GM18519 (cell line): Measurements from ENCODE around the gene TIMM50.

Source experiments
- ATAC-seq: cut with Tn5 transposase; IDR thresholded peaks from one replicate; pipeline ENCODE4 v1.9.1; 2021; ENCODE audit warnings: mild to moderate bottlenecking, moderate library complexity; ENCODE audit not compliant: unreplicated experiment, low FRiP score

Gene TIMM50

GRCh38 chr19:39498798-39499642 lies 18.4 kb downstream of the TIMM50 start, which contains the start of gene DLL3:
Gene DLL3 (plus strand): TSS chr19:39498947. CDS start chr19:39498975, 28 bp downstream.
- no peak for ATAC-seq

- no peak for ATAC-seq
These were observed 19.3 kb downstream of the TIMM50 start for GRCh38 chr19:39499932-39500331.

GRCh38 chr19:39500543-39500942 lies 19.9 kb downstream of the TIMM50 start:
- no peak for ATAC-seq

GRCh38 chr19:39501340-39501739 lies 20.7 kb downstream of the TIMM50 start:
- no peak for ATAC-seq

- ATAC-seq, result no peak
These were observed 22.2 kb downstream of the TIMM50 start for GRCh38 chr19:39502640-39503417.

GRCh38 chr19:39506598-39506943 lies 25.9 kb downstream of the TIMM50 start:
- no peak for ATAC-seq

GRCh38 chr19:39506944-39507714 lies 26.5 kb downstream of the TIMM50 start:
- no peak for ATAC-seq

GRCh38 chr19:39507715-39508364 lies 27.2 kb downstream of the TIMM50 start:
- ATAC-seq, result no peak

GRCh38 chr19:39508629-39509028 lies 28.0 kb downstream of the TIMM50 start:
- no peak for ATAC-seq

- no peak for ATAC-seq
These were observed 28.6 kb downstream of the TIMM50 start for GRCh38 chr19:39509233-39509632.

- no peak for ATAC-seq
These were observed 32.4 kb downstream of the TIMM50 start for GRCh38 chr19:39512988-39513387.

GRCh38 chr19:39514840-39515550 lies 34.4 kb downstream of the TIMM50 start, which contains the start of gene SELENOV:
Gene SELENOV (plus strand): TSS chr19:39515139. CDS start chr19:39515213, 74 bp downstream.
- no peak for ATAC-seq

- no peak for ATAC-seq
These were observed 35.0 kb downstream of the TIMM50 start for GRCh38 chr19:39515551-39516191.

GRCh38 chr19:39516270-39516669 lies 35.6 kb downstream of the TIMM50 start:
- ATAC-seq, result no peak

- no peak for ATAC-seq
These were observed 36.8 kb downstream of the TIMM50 start for GRCh38 chr19:39517432-39517831.

- no peak for ATAC-seq
These were observed 37.8 kb downstream of the TIMM50 start for GRCh38 chr19:39518458-39518857.

- no peak for ATAC-seq
These were observed 38.3 kb downstream of the TIMM50 start for GRCh38 chr19:39518975-39519374.

GRCh38 chr19:39520541-39521484 lies 40.2 kb downstream of the TIMM50 start:
- ATAC-seq, result no peak
